ENCODE measurements around the gene FGD4. TPM values are rescaled to one million over a fixed set of nuclear protein-coding genes. Genes with fewer than 3 reads are reported as not detected.

The FGD4 gene
- 65.5 TPM for total RNA-seq
- long read RNA-seq, transcript FGD4-212 (17 exons, 2,977 nt), result major isoform, 9 of 43 reads
- long read RNA-seq, partial matches to known transcripts, result 22 of 43 reads
- long read RNA-seq, other reads (novel, unspliced or antisense), result 8 of 43 reads

DNA sequence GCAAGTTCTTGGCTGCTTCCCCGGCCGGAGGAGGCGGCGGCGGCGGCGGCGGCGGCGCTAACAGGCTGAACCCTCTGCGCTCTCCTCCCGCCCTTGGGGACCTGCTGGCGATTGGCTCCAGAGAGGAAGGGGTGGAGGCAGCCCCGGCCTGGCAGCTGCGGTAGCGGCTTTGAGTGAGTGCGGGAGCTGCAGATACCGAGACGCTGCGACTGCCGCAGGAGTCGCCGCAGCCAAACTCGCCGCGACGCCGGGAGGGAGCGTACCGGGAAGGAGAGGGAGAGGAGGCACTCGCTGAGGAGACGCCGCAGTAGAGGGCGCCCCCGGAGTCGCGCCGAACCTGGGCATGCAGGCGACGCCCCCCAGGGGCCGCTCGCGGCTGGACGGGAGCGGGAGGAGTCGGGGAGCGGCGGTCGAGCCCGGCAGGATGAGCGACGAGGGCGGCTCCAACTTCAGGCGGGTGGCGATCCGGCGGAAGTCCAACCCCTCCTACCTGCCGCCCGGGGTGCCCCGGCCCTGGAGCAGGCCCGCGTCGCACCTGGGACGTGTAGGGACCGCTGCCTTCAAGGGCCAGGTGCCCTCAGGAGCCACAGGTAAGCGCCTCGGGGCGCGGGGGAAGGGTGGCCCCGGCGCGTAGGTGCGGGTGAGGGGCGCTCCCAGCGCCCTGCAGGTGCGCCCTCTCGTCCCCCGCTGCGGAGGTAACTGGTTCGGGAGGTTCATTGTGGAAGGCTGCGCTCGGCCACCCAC, at the start of gene FGD4:
FGD4 (plus strand) TSS at position 189 of the 744 bp plus-strand sequence.
- Histone ChIP-seq H3K4me3 (peak within 1 kb of the TSS; percentile 65), H3K4me1 (peaks cover 7% of the 10 kb centered on the region), H3K9me3 (no peaks in the 10 kb centered on the region), H3K27ac (peak within 1 kb of the TSS; percentile 86), H3K36me3 (no peaks in the 10 kb centered on the region), H3K27me3 (no peaks in the 10 kb centered on the region)
- peak; percentile 97 for ATAC-seq
- DNase-seq, result peak; percentile 97
- intact Hi-C loops (cut with DNase I), result no loop called here
- TF ChIP-seq, protein P1, sequence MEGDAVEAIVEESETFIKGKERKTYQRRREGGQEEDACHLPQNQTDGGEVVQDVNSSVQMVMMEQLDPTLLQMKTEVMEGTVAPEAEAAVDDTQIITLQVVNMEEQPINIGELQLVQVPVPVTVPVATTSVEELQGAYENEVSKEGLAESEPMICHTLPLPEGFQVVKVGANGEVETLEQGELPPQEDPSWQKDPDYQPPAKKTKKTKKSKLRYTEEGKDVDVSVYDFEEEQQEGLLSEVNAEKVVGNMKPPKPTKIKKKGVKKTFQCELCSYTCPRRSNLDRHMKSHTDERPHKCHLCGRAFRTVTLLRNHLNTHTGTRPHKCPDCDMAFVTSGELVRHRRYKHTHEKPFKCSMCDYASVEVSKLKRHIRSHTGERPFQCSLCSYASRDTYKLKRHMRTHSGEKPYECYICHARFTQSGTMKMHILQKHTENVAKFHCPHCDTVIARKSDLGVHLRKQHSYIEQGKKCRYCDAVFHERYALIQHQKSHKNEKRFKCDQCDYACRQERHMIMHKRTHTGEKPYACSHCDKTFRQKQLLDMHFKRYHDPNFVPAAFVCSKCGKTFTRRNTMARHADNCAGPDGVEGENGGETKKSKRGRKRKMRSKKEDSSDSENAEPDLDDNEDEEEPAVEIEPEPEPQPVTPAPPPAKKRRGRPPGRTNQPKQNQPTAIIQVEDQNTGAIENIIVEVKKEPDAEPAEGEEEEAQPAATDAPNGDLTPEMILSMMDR (IDR thresholded peaks at IDR 0.05), result peak; percentile 43

DNA sequence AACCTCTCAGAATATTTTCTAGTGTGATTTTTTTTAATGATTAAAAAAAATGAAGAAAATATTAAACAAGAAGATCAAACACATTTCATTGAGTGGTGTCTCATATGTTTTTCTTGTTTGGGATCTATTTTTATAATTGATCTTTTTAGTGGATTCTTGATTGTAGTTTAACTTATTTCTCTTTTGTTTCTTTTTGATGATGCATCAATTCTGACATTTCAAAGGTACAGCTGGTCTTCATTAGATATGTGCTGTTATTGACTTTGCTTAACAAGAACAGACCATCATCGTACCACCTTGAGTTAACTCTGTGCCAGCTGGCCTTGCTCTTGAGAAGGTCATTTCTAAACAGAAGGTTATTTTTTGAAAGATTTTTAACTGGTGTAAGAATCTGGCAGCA, 45.8 kb upstream of the FGD4 start:
- intact Hi-C loops (cut with DNase I), result no loop called here
- Histone ChIP-seq H3K9me3 (no peaks in the 10 kb centered on the region), H3K4me3 (no peak overlapping the region), H3K36me3 (no peaks in the 10 kb centered on the region), H3K4me1 (no peaks in the 10 kb centered on the region), H3K27ac (no peak overlapping the region), H3K27me3 (no peaks in the 10 kb centered on the region)
- ATAC-seq (no peak), DNase-seq (no peak)
- TF ChIP-seq, protein P1 (IDR thresholded peaks at IDR 0.05), result no peak

DNA sequence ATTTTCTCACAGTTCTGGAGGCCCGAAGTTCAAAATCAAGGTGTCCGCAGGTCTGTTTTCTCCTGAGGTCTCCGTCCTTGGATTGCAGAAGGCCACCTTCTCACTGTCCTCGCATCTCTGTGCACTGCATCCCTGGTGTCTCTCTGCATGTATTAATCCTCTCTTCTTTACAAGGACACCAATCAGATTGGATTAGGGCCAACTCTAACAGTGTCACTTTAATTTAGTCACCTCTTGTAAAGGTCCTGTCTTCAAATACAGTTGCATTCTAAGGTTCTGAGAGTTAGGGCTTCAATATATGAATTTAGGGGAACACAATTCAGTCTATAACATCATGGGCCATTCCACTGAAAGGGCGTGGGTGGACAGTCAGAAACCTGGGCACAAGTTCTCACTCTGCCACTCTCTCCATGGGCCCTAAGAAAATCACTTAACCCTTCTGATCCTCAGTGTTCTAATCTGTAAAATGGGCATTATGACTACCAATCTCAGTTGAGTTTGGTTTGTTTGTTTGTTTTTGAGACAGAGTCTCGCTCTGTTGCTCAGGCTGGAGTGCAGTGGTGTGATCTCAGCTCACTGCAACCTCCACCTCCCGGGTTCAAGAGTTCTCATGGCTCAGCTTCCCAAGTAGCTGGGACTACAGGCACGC, 41.6 kb upstream of the FGD4 start:
- no peak for ATAC-seq
- no peak overlapping the region for H3K4me3 ChIP-seq
- H3K36me3 ChIP-seq, result no peaks in the 10 kb centered on the region
- no peaks in the 10 kb centered on the region for H3K9me3 ChIP-seq
- intact Hi-C loops (cut with DNase I), result no loop called here
- H3K4me1 ChIP-seq, result no peaks in the 10 kb centered on the region
- no peak overlapping the region for H3K27ac ChIP-seq
- no peaks in the 10 kb centered on the region for H3K27me3 ChIP-seq
- DNase-seq, result no peak
- TF ChIP-seq, protein P1 (IDR thresholded peaks at IDR 0.05), result no peak

DNA sequence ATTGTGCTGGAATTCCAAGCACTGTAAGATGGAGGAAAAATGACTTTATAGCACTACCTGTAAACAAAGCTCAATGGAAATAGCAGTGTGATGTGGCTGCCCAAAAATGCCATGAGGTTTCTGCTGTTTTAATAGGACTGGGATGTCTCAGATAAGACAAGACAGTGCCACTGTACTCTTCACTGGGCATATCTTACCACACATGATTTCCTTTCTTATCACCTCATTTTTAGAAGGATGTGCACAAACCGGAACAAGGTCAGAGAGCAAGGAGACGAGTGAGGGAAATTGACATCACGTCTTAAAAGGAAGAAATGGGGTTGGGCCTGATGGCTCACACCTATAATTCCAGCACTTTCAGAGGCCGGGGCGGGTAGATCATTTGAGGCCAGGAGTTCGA, 38.4 kb upstream of the FGD4 start:
- Histone ChIP-seq H3K27me3 (no peaks in the 10 kb centered on the region), H3K27ac (no peak overlapping the region), H3K4me3 (no peak overlapping the region), H3K4me1 (no peaks in the 10 kb centered on the region), H3K36me3 (no peaks in the 10 kb centered on the region), H3K9me3 (no peaks in the 10 kb centered on the region)
- ATAC-seq (no peak), DNase-seq (no peak)
- TF ChIP-seq, protein P1 (IDR thresholded peaks at IDR 0.05), result no peak
- intact Hi-C loops (cut with DNase I), result loop anchor here (10.0 kb wide), 1 partner anchor 314 kb away; the partner anchor contains the start of gene DNM1L

DNA sequence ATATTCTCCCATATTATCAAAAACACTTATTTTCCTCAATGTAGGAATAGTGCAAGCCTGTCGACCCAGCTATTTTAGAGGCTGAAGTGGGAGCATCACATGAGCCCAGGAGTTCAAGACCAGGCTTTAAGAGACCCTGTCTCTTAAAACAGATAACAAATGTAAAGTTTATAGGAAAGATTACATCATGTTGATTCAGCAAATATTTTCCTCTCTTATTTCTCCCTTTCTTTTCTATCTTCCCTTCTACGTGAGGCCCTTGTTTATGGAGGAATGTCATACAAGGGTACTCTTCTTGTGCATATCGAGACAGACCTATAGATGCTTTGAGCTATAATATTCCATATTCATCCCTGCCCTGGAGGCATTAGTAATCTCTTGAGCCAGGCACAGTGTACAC, 36.5 kb upstream of the FGD4 start:
- no peaks in the 10 kb centered on the region for H3K4me1 ChIP-seq
- H3K36me3 ChIP-seq, result no peaks in the 10 kb centered on the region
- intact Hi-C loops (cut with DNase I), result loop anchor here (10.0 kb wide), 1 partner anchor 312 kb away; the partner anchor contains the start of gene DNM1L
- no peaks in the 10 kb centered on the region for H3K27me3 ChIP-seq
- no peak overlapping the region for H3K4me3 ChIP-seq
- H3K27ac ChIP-seq, result no peak overlapping the region
- TF ChIP-seq, protein P1 (IDR thresholded peaks at IDR 0.05), result no peak
- ATAC-seq (no peak), DNase-seq (no peak)
- H3K9me3 ChIP-seq, result no peaks in the 10 kb centered on the region

All from upper lobe of right lung (tissue), 1 donor.